Raji (cell line): Measurements from ENCODE around the gene COL4A1.

Experiments used
- POLR2A ChIP-seq: IDR thresholded peaks from 2 replicates; pipeline ENCODE4 v1.6.1; 2011; ENCODE audit warnings: low read depth, low read length, control low read depth; ENCODE audit not compliant: insufficient read depth

Gene COL4A1

DNA sequence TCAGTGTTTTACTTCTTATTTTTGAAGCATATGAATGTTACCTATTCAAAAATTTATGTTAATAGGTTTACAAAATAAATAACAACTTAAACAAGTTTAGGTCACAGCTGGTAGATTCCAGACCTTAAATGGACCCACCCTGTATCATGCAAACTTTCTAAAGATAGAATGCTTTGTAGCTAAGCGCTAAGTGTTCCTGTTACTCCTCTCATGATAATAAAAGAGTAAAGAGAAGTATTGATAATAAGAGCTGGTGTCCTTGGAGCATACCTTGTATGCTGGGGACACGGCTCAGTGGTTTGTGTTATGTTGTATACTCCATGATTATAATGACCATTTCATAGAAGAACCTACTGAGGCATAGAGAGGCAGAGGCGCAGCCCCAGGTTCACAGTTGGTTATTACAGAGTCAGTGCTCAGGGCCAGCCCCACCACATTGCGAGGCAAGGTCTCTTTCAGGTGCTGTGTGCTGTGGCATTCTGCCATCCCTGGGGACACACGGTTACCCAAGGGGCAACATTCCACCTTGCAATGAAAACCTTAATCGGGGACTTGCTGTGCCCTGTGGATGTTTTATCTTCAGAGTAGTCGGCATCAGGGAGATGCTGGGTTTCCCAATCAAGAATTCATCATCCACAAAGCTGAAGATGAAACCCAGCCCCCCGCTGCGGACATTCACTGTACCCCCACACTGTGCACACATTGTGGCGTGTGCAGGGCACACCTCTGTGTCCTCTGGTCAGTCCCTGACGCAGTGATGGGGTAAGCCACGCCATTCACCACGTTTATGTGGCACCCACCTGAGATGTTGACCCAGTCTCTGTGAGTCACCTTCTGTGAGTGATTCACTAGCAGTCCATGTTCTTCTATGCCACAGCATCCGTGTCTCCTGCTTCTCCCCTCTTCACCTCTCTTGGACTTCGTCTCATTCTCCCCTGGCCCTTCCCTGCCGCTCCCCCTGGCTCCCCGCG lies 186.7 kb downstream of the COL4A1 start:
- no peak for TF ChIP-seq POLR2A

DNA sequence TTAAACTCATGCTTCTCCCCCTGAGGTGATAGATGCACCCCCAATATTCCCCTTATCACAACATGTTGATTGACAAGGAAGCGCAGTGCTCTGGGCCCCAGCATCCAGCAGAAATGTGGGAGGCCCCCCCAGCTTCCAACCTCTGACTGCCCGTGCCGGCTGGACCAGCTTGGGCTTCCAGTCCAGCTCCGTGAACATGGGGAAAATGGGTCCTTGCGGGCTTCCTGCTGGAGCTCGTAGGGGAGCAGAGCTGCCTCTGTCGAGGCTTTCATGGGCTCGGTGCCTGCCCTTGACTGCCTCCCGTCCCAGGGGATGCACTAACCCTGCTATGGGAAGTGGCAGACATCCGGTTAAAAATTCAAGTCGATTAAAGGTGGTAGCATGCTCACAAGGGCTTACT lies 188.9 kb downstream of the COL4A1 start:
- no peak for TF ChIP-seq POLR2A

DNA sequence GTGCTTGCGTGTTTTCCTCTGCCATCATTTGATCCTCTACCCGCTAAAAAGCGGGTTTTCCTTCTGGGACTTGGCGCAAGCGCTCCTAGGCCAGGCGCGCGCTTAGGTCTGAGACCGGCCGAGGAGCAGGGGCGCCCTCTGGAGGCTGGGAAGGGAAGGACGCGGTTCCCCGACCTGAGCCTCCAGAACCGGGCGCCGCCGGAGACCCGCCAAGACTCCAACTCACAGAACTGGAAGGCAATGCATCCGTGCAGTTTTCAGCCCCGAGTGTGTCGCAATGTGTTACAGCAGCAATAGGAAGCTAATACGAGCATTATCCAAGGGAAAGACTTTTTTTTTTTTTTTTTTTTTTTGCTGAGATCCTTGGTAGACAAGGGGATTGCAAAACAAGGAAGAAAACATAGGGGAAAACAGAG lies 190.9 kb downstream of the COL4A1 start:
- TF ChIP-seq POLR2A: no peak

DNA sequence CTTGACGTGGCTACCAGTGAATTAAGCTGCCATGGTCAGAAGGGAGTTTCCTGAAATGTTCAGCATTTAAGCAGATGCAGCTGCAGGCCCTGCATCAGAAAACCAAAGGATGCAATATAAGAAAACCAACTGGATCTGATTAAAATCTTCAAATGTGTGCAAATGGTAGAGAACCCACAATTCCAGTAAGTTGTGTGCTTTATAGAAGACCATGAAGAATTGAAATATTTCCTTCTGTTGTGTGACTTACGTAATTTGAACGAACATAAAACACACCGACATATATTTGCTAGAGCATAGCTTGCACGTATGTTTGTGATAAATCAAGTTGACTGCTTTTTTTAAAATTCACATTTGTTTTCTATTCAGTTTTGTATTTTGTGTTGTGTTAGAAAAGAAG lies 191.4 kb downstream of the COL4A1 start:
- no peak for TF ChIP-seq POLR2A

DNA sequence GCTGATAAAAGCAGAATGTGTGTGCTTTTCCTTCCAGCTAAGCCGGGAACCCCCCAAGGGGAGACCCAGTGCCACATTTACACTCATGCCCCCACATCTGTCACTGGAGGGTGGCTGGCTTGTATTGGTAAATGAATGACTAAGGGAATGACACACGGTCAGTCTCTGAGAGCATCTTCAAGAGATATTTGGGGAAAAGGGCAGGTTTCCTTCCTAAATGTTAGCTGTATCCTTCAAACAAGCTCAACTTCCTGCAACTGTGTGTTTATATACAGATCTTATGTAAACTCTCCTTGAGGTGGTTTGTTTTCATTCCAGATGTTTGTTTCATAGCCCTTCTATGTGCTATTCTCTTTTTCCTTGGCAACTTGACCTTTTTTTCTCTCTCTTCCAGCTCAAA lies 192.6 kb downstream of the COL4A1 start:
- TF ChIP-seq POLR2A: no peak

DNA sequence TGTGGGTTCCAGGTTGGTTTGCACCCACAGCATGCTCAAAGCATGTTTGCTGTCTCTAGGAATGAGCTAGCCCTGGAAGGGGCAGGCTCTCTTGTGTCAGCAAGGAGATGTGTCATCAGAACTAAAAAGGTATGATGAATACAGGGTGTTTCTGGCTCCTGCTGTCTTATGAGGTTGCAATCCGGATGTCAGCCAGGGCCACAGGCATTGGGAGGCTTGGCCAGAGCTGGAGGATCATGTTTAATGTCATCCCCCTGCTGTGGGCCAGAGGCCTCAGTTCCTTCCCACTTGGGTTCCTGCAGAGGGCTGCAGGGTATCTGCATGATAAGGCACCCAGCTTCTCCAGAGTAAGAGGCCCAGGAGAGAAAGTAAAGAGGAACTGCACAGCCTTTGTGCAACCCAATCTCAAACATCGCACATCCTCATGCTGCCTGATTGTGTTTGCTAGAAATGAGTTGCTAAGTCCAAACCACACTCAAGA lies 193.6 kb downstream of the COL4A1 start:
- TF ChIP-seq POLR2A: no peak

DNA sequence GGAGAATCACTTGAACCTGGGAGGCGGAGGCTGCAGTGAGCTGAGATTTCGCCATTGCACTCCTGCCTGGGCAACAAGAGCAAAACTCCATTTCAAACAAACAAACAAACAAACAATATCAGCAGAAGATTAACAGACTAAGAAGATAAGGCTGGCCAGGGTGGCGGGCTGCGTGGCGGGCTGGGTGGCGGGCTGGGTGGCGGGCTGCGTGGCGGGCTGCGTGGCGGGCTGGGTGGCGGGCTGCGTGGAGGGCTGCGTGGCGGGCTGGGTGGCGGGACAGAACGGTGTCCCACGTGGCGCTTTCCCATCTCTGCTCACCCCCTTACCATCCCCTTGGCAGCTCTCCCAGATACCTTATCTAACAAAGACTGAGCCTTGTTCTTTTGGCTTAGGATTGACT lies 196.2 kb downstream of the COL4A1 start:
- no peak for TF ChIP-seq POLR2A

DNA sequence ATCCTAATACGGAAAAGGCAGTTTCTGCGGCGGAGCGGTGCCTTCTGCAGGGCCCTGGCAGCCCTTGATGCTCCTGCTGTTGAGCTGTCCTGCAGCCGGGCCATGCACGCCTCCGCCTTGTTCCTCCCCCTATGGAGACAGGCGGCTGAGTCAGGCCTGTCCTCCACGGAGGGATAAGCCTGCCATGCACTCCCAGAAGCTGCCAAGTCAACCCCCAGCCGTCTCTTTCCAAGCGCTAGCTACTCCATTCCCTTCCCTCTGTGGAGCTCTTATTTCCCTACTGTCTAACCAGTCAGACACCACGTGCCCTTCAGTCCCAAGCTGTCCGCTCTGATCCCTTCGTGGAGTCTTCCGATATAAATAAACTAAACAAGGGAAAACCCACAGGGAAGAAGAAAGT lies 197.0 kb downstream of the COL4A1 start:
- no peak for TF ChIP-seq POLR2A

DNA sequence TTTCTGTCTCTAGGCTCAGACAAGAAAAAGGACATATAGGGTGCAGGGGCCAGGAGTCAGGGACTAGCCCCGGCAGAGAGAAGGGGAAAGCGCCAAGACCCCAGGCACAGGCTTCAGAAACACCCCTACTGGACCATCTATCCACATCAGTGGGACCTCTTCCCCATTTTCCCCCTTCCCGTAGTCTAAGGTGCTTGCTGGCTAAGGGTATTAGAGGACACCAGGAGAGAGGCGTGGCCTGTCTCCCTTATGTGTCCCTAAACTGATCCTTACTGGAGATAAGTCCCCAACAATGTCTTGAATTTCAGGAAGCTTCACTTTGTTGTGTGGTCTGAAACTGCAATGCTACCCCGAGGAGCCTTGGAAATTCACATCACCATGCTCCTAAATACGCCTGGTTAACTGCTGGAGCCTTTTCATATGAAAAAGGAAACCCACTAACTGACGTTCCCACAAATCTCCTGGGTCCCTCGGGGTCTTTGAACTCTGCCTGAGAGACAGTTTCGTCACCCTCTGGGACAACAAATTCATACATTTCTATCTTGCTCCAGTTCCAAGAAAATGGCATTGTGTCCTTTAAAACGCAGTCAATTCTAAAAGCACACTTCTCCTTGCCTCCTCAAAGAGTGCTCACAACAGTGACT lies 197.7 kb downstream of the COL4A1 start:
- no peak for TF ChIP-seq POLR2A

DNA sequence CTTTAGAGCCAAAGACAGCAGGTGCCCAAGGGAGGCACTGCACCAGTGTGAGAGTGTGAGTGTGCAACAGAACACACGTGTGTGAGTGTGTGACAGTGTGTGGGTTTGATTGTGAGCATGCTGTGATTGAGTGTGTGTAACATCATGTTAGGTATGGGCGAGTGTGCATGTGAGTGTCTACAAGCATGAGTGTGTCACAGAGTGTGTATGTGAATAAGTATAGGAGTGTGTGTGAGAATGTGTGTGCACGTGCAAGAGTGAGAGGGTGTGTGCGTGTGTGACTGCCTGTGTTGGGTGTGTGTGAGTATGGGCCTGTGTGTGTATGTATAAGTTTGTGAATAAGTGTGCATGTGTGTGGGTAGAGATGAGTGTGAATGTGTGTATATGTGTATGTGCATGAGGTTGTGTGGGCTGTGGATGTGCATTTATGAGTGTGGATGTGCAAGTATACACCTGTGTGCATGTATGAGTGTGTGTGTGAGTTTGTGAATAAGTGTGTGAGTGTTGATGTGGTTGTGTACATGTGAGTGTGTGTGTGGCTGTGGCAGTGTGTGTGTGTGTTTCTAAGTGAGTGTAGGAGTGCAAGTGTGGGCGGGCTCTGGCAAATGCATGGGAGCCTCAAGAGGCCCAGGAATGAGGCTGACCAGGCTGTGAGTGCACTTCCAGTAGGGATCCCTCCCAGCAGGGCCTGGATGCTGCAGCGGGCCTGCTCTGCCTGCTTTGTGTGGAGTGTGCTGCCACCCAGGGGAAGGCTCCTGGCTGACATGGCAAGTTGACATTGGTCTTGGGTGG lies 198.4 kb downstream of the COL4A1 start:
- no peak for TF ChIP-seq POLR2A

DNA sequence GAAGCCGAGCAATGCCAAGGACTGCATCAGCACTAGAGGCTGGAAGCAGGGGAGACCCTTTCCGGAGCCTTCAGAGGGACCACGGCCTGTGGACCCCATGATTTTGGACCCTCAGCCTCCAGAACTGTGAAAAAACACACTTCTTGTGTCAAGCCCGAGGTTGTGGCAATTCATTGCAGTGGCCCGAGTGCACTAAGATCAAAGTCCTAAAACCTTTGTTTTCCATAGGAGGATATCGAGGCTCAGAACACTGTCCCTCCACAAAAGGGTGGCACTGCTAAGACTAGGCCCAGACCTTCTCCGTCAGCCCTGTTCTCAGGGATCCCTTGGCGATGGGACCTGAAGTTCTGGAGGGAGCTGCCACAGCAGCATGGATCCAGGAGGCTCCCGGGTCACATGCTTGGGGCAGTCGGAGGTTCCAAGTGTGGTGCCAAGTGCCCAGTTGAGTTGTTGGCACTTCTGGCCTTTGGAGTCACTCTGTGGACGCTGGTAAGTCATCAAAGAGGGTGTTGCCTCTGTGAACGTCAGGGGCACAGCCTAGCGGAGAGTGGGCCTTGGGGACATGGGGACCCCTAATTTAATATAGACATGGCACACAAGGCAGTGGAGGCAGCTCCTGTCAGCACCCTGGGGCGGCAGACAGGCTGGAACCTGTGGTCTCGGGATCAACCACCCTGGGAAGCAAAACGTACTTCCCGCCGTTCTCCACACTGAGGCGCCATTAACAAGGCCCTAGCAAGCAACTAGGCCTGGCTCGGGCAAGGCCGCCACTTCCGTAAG lies 199.2 kb downstream of the COL4A1 start:
- TF ChIP-seq POLR2A: no peak

DNA sequence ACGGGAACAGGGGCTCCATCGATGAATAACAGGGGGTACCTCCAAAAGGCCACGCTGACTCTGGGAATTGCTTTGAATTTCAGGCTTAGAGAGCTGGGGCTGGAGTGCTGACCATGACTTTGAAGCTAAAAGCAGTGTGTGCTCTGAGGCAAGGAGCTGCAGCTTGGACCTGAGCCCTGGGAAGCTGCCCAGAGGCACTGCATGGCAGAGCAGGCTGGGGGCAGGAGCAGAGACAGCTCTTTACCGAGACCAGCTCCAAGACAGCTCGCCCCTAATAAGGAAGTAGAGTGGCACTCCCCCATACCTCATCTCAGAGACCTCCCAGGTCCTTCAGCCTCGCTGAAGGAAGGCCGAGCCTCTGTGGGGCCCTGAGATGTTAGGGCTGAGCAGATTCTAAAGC lies 200.2 kb downstream of the COL4A1 start:
- TF ChIP-seq POLR2A: no peak

DNA sequence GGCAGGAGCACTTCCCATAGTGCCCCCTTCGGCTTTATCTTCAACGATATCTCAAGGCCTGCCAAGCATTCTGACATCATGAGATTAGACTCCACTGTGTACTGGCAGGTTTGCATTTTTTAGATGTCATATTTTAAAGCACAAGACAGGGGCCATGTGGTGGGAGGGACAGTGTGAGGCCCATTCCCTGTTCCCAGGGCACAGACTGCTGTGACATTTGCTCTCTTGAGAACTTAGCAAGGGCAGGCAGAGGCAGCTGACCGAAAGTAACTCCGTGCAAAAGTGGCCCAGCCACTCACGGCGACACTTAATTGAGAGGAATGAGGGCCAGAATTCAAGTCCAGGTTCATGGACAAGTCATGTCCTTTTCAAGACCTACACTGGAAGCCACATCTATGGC lies 201.8 kb downstream of the COL4A1 start:
- no peak for TF ChIP-seq POLR2A

DNA sequence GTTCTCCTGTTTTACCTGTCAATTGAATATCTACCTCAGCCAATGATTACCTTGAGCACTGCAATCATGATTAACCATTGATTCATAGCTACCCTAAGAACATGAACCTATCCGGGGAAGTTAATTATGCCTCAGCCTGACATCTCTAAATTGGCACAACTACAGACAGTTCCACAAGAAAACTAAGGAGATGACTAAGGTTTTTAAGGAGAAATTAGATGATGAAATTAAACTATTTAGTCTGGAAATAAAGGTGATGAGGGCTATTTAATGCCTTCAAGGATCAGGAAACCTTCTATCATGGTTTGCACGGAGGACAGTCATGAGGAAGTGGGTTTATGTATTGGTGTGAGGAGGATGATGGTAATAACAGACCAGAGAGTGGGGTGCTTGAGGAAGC lies 203.4 kb downstream of the COL4A1 start:
- TF ChIP-seq POLR2A: no peak

DNA sequence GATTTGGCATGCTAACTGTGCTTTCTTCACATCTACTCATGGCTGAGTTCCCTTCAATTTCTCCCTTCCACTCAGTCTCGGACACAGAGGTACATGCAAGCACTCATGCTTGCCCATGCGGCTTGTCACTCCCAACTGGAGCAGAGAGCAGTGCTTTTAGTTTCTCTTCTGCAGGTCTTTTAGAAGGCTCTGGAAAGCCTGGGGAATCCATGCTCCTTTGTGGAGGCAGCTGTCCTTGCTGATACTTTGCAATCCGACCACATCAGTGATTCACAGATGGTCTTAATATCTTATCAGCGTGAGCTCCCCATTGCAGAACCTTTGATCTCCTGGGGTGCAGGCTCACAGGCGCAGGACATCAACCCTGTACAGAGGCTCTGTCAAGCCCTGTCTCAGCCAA lies 203.9 kb downstream of the COL4A1 start:
- no peak for TF ChIP-seq POLR2A
